ENCODE measurements around the gene VAV2.

Gene VAV2

GRCh38 chr9:133932633-133933032, 59.5 kb downstream of the VAV2 start:
- Histone ChIP-seq H3K79me2 (ENCODE audit: control insufficient read depth, insufficient read depth, low read length) (no peaks in the 10 kb centered on the region), H4K5ac (ENCODE audit: low read length) (no peak overlapping the region), H3K4me1 (ENCODE audit: control insufficient read depth, low read depth, low read length) (no peaks in the 10 kb centered on the region), H3K27me3 (ENCODE audit: insufficient read depth, low read length, poor library complexity) (no peaks in the 10 kb centered on the region), H3K36me3 (ENCODE audit: control insufficient read depth, insufficient read depth, low read length) (no peaks in the 10 kb centered on the region), H3K4me2 (ENCODE audit: low read length) (no peak overlapping the region), H3K27ac (ENCODE audit: low read depth, low read length) (no peak overlapping the region), H3K4ac (ENCODE audit: low read depth, low read length) (no peak overlapping the region), H2AK5ac (ENCODE audit: low read length) (no peak overlapping the region), H3K79me1 (ENCODE audit: low read length) (no peaks in the 10 kb centered on the region), H2BK15ac (replicated peaks; ENCODE audit: low read depth) (no peak overlapping the region), H4K8ac (ENCODE audit: low read depth, low read length) (no peak overlapping the region), H3K9ac (ENCODE audit: low read length) (no peak overlapping the region), H3K56ac (ENCODE audit: low read length) (no peak overlapping the region), H2BK120ac (ENCODE audit: low read depth, low read length) (no peak overlapping the region), H2BK5ac (ENCODE audit: low read length) (no peak overlapping the region), H3K18ac (ENCODE audit: low read length) (no peak overlapping the region), H3K4me3 (ENCODE audit: low read length) (no peak overlapping the region), H3K23ac (ENCODE audit: low read length) (no peak overlapping the region)
- no peak for DNase-seq
- no CpG with 5 or more reads among the region's 9 CpGs for WGBS (ENCODE audit: extremely low coverage, insufficient coverage, low lambda C conversion rate)

DNA sequence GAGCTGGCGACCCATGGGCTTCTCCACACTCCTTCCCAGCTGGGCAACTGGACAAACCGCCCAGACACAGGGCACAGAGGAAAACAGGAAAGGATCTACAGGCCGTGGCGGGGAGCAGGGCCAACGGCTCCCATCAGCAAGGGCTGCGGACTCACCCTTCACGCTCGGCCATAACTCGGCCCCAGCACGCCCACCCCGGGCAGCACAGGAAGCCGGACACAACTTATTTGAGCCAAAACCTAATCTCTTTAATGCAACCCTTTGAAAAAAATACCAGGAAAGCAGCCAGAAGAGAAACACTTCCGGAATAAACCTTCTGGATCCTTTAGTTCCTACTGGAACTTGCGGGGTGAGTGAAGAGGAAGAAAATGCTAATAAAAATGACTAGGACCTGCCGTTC, 59.9 kb downstream of the VAV2 start:
- H2AK5ac ChIP-seq (ENCODE audit: low read length) = no peak overlapping the region
- no peak overlapping the region for H3K18ac ChIP-seq (ENCODE audit: low read length)
- H3K79me2 ChIP-seq (ENCODE audit: control insufficient read depth, insufficient read depth, low read length) = no peaks in the 10 kb centered on the region
- no CpG with 5 or more reads among the region's 15 CpGs for WGBS (ENCODE audit: extremely low coverage, insufficient coverage, low lambda C conversion rate)
- H3K4me3 ChIP-seq (ENCODE audit: low read length) = no peak overlapping the region
- H3K27me3 ChIP-seq (ENCODE audit: insufficient read depth, low read length, poor library complexity) = no peaks in the 10 kb centered on the region
- no peak overlapping the region for H3K4me2 ChIP-seq (ENCODE audit: low read length)
- no peak for DNase-seq
- no peak overlapping the region for H4K8ac ChIP-seq (ENCODE audit: low read depth, low read length)
- H3K27ac ChIP-seq (ENCODE audit: low read depth, low read length) = no peak overlapping the region
- no peak overlapping the region for H2BK15ac ChIP-seq (replicated peaks; ENCODE audit: low read depth)
- no peak overlapping the region for H2BK120ac ChIP-seq (ENCODE audit: low read depth, low read length)
- no peaks in the 10 kb centered on the region for H3K4me1 ChIP-seq (ENCODE audit: control insufficient read depth, low read depth, low read length)
- no peak overlapping the region for H3K56ac ChIP-seq (ENCODE audit: low read length)
- no peak overlapping the region for H2BK5ac ChIP-seq (ENCODE audit: low read length)
- no peak overlapping the region for H3K9ac ChIP-seq (ENCODE audit: low read length)
- H3K36me3 ChIP-seq (ENCODE audit: control insufficient read depth, insufficient read depth, low read length) = no peaks in the 10 kb centered on the region
- H3K4ac ChIP-seq (ENCODE audit: low read depth, low read length) = no peak overlapping the region
- no peak overlapping the region for H3K23ac ChIP-seq (ENCODE audit: low read length)
- no peak overlapping the region for H4K5ac ChIP-seq (ENCODE audit: low read length)
- no peaks in the 10 kb centered on the region for H3K79me1 ChIP-seq (ENCODE audit: low read length)

- H4K8ac ChIP-seq (ENCODE audit: low read depth, low read length) = no peak overlapping the region
- no peaks in the 10 kb centered on the region for H3K4me1 ChIP-seq (ENCODE audit: control insufficient read depth, low read depth, low read length)
- peaks cover 4% of the 10 kb centered on the region for H3K79me1 ChIP-seq (ENCODE audit: low read length)
- H2AK5ac ChIP-seq (ENCODE audit: low read length) = no peak overlapping the region
- H3K23ac ChIP-seq (ENCODE audit: low read length) = no peak overlapping the region
- no peaks in the 10 kb centered on the region for H3K36me3 ChIP-seq (ENCODE audit: control insufficient read depth, insufficient read depth, low read length)
- no peak overlapping the region for H3K4me3 ChIP-seq (ENCODE audit: low read length)
- no peak for DNase-seq
- no CpG with 5 or more reads among the region's 23 CpGs for WGBS (ENCODE audit: extremely low coverage, insufficient coverage, low lambda C conversion rate)
- H2BK5ac ChIP-seq (ENCODE audit: low read length) = no peak overlapping the region
- H3K18ac ChIP-seq (ENCODE audit: low read length) = no peak overlapping the region
- no peaks in the 10 kb centered on the region for H3K27me3 ChIP-seq (ENCODE audit: insufficient read depth, low read length, poor library complexity)
- H3K27ac ChIP-seq (ENCODE audit: low read depth, low read length) = no peak overlapping the region
- no peak overlapping the region for H2BK120ac ChIP-seq (ENCODE audit: low read depth, low read length)
- no peaks in the 10 kb centered on the region for H3K79me2 ChIP-seq (ENCODE audit: control insufficient read depth, insufficient read depth, low read length)
- H2BK15ac ChIP-seq (replicated peaks; ENCODE audit: low read depth) = no peak overlapping the region
- no peak overlapping the region for H3K9ac ChIP-seq (ENCODE audit: low read length)
- no peak overlapping the region for H4K5ac ChIP-seq (ENCODE audit: low read length)
- no peak overlapping the region for H3K4me2 ChIP-seq (ENCODE audit: low read length)
- H3K4ac ChIP-seq (ENCODE audit: low read depth, low read length) = no peak overlapping the region
- H3K56ac ChIP-seq (ENCODE audit: low read length) = no peak overlapping the region
These were observed 61.2 kb downstream of the VAV2 start for GRCh38 chr9:133930682-133931485.

GRCh38 chr9:133930046-133930681, 62.0 kb downstream of the VAV2 start:
- Histone ChIP-seq H3K4me2 (ENCODE audit: low read length) (no peak overlapping the region), H4K5ac (ENCODE audit: low read length) (no peak overlapping the region), H3K79me2 (ENCODE audit: control insufficient read depth, insufficient read depth, low read length) (no peaks in the 10 kb centered on the region), H3K27me3 (ENCODE audit: insufficient read depth, low read length, poor library complexity) (no peaks in the 10 kb centered on the region), H3K4ac (ENCODE audit: low read depth, low read length) (no peak overlapping the region), H3K56ac (ENCODE audit: low read length) (no peak overlapping the region), H3K79me1 (ENCODE audit: low read length) (peaks cover 4% of the 10 kb centered on the region), H3K36me3 (ENCODE audit: control insufficient read depth, insufficient read depth, low read length) (no peaks in the 10 kb centered on the region), H2AK5ac (ENCODE audit: low read length) (no peak overlapping the region), H2BK15ac (replicated peaks; ENCODE audit: low read depth) (no peak overlapping the region), H3K9ac (ENCODE audit: low read length) (no peak overlapping the region), H3K23ac (ENCODE audit: low read length) (no peak overlapping the region), H3K18ac (ENCODE audit: low read length) (no peak overlapping the region), H2BK120ac (ENCODE audit: low read depth, low read length) (no peak overlapping the region), H2BK5ac (ENCODE audit: low read length) (no peak overlapping the region), H3K4me3 (ENCODE audit: low read length) (no peak overlapping the region), H3K27ac (ENCODE audit: low read depth, low read length) (no peak overlapping the region), H4K8ac (ENCODE audit: low read depth, low read length) (no peak overlapping the region), H3K4me1 (ENCODE audit: control insufficient read depth, low read depth, low read length) (no peaks in the 10 kb centered on the region)
- WGBS (ENCODE audit: extremely low coverage, insufficient coverage, low lambda C conversion rate) = no CpG with 5 or more reads among the region's 20 CpGs
- no peak for DNase-seq

- no peak overlapping the region for H3K4me2 ChIP-seq (ENCODE audit: low read length)
- no peak overlapping the region for H4K5ac ChIP-seq (ENCODE audit: low read length)
- H3K79me1 ChIP-seq (ENCODE audit: low read length) = peaks cover 4% of the 10 kb centered on the region
- no peak for DNase-seq
- H2AK5ac ChIP-seq (ENCODE audit: low read length) = no peak overlapping the region
- H2BK120ac ChIP-seq (ENCODE audit: low read depth, low read length) = no peak overlapping the region
- no peak overlapping the region for H3K18ac ChIP-seq (ENCODE audit: low read length)
- no peak overlapping the region for H3K23ac ChIP-seq (ENCODE audit: low read length)
- H4K8ac ChIP-seq (ENCODE audit: low read depth, low read length) = no peak overlapping the region
- no CpG with 5 or more reads among the region's 10 CpGs for WGBS (ENCODE audit: extremely low coverage, insufficient coverage, low lambda C conversion rate)
- no peak overlapping the region for H3K4me3 ChIP-seq (ENCODE audit: low read length)
- H3K36me3 ChIP-seq (ENCODE audit: control insufficient read depth, insufficient read depth, low read length) = no peaks in the 10 kb centered on the region
- H3K9ac ChIP-seq (ENCODE audit: low read length) = no peak overlapping the region
- H3K79me2 ChIP-seq (ENCODE audit: control insufficient read depth, insufficient read depth, low read length) = no peaks in the 10 kb centered on the region
- H3K27ac ChIP-seq (ENCODE audit: low read depth, low read length) = no peak overlapping the region
- H2BK15ac ChIP-seq (replicated peaks; ENCODE audit: low read depth) = no peak overlapping the region
- H3K4ac ChIP-seq (ENCODE audit: low read depth, low read length) = no peak overlapping the region
- H3K56ac ChIP-seq (ENCODE audit: low read length) = no peak overlapping the region
- no peaks in the 10 kb centered on the region for H3K27me3 ChIP-seq (ENCODE audit: insufficient read depth, low read length, poor library complexity)
- no peak overlapping the region for H2BK5ac ChIP-seq (ENCODE audit: low read length)
- H3K4me1 ChIP-seq (ENCODE audit: control insufficient read depth, low read depth, low read length) = no peaks in the 10 kb centered on the region
These were observed 62.5 kb downstream of the VAV2 start for GRCh38 chr9:133929599-133929998.

Measured in mesendoderm (in vitro differentiated cells).